NCI-H1092 treated with DMSO at 0.1 percent for 48 hours (cell line): Measurements from ENCODE around the gene VAMP5.
"Not testable (repeated sequence)": the region's sequence is repeated elsewhere in the genome, so short reads cannot be mapped to it uniquely, and the experiment has no call there.

ENCODE experiments used
- DNase-seq: peaks from one replicate; lab custom pipeline; 2025; lab: John Stamatoyannopoulos, UW

Gene VAMP5, protein sequence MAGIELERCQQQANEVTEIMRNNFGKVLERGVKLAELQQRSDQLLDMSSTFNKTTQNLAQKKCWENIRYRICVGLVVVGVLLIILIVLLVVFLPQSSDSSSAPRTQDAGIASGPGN

DNA sequence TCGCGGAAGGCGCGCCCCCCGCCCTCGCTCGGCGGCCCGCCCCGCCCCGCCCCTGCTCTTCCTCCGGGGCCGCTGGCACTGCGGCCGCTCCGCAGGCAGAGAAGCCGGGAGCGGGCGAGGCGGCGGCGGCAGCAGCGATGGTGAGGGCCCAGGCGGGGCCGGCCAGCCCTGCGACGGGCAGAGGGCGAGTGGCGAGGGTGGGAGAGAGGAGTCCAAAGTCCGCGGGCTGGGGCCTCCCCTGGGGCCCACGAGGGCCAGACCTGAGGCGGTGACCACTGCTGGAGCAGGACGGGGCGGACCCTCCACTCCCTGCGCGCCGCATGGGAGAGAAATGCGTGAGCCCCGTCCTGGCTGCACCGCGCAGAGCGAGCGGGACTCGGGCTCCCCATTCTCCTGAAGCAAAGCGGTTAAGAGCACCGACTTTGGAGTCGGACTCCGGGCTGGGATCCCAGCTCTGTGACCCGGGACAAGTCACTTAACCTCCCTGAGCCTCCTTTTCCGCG lies at the start of gene VAMP5:
Gene VAMP5, plus strand, starts transcription at position 78 of the 503 bp plus-strand sequence. Its CDS starts 60 bp downstream, at position 138.
- DNase-seq: no peak

DNA sequence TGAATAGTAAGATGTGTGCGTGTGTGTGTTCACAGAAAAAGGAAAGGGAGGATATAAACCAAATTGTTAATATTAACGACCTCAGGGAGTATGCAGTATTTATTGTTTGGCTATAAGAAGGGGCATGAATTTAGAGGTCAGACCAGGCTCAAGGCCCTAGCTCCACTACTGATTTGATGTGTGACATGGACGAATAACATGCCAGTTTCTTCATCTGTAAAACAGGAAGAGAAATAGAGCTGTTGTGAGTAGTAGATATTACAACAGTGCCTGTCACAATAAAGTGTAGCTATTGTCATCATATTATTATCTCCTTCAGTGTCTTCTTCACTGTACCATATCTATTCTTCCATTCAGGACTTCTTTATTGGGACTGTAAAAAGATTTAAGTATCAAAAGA lies 49.4 kb upstream of the VAMP5 start:
- DNase-seq: no peak

DNA sequence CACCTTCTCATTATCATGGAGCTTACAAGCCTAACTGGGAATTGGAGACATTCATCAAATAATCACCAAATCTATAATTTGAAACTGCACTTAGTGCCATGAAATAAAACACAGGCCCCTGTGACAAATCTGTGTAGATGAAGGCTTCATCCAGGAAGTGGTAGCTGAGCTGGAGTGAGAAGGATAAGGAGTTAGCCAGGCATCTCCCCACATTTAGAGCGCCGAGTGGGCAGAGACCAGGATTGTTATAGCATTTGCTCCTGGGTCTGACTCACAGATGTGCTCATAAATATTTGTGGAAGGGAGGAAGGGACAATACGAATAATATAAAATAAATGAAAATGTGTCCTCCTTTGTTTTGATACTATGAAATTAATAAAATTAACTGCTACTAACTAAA lies 47.8 kb upstream of the VAMP5 start:
- no peak for DNase-seq

DNA sequence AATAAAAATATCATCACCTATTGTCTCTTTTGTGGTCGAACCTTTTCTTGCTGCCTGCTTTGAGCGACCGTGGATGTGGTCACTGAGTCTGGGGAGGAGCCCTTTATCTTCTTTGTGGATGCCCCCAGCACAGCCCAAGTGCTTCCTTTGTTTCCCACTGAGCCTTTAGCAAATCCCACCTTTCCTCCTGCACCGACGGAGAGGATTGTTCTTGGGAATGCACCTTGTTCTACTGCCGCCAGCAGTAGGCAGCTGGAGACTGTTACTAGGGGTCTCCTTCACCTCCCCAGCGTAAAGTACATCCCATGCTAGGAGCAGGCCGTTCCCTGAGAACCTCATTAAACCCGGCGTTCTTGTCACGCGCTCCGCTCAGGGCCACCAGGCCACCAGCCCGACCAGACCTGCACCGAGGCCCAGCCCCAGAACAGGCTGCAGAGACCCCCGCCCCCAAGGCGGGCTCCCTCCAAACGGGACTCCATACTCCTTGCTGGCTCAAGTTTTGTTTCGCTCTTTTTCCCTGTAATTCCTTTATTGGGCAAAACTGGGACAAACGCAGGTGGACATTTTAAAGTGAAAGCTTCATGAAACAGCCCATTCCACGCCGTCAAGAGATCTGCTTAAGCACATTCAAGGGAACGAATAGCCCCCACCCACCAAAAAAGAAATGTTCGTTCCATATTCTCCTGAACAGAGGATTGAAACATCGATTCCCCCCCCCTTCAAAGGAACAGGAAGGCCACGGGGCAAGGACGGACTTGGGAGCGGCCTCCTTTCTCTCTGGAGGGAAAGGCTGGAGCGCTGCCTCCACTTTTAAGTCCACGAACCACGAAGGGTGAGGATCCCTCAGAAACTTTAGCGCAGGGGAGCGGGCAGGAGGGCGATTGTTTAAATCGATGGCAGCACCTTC lies 46.4 kb upstream of the VAMP5 start:
- peak; percentile 74 for DNase-seq

DNA sequence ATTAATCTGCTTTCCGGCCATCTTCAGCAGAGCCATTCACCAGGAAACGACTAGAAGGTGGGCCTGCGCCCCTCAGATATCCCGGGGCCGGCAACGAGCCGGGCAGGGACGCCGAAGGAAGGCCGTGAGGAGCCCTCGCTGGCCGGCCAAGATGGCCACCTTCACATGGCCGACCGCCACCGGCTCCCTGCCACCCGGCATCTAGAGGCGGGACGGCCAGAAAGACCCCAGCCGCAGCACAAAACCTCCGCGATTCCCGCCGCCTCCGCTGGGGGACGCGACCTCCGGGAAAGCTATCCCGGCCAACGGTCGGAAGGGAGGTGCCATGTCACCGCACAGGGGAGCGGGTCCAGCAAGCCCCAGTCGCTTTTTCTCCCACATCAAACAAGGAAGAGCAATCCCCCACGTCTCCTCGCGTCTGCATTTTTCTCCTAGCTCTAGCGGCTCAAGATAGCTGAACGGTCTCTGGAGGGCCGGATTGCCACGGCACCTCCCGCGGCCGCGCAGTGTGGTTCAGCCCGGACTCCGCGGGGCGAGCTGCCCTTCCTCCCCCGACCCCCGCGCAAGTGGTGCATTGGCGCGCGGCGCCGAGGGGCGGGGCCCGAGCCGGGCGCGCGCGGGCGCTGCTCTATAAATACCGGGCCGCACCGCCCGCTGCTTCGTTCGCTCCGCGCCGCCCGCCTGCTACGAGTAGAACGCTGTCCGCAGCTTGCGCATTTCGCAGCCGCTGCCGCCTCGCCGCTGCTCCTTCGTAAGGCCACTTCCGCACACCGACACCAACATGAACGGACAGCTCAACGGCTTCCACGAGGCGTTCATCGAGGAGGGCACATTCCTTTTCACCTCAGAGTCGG lies 45.5 kb upstream of the VAMP5 start, which contains the start of gene MAT2A:
Gene MAT2A, plus strand, starts transcription at position 662 of the 854 bp plus-strand sequence. Its CDS starts 120 bp downstream, at position 782.
- peak; percentile 89 for DNase-seq

DNA sequence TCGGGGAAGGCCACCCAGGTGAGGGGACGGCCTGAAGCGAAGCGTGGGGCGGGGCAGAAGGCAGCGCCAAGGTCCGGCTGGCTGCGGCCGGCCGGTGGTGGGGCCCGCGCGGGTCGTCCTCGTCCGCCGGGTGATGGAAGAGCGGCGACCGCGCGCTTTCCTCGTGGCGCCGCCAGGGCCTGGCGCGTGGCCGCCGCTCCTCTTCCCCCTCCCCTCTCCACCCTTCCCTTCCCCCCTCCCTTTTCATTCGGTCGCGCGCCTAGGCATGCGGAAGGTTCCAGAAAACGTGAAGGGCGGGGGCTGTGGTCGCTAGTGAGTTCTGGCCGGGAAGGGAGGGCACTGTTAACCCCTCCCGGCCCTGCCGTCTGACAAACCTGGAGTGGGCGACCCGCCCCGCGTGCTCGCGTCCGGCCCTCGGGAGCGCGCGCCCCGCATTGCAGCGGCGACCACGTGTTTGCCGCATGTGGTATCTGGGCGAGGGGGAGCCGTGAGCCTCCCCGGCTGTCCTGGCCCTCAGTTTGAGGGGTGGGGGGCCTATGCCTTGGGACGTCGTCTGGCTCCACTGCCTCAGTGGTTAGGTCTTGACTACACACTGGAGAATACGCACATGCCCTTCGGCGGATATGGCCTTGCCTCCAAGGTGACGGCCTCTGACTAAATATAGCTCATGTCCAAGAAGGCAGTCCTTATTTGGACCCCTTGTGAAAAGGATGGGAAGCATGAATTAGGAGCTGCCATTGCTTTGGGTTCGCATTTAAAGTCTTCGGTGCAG lies 44.7 kb upstream of the VAMP5 start:
- peak; percentile 34 for DNase-seq

DNA sequence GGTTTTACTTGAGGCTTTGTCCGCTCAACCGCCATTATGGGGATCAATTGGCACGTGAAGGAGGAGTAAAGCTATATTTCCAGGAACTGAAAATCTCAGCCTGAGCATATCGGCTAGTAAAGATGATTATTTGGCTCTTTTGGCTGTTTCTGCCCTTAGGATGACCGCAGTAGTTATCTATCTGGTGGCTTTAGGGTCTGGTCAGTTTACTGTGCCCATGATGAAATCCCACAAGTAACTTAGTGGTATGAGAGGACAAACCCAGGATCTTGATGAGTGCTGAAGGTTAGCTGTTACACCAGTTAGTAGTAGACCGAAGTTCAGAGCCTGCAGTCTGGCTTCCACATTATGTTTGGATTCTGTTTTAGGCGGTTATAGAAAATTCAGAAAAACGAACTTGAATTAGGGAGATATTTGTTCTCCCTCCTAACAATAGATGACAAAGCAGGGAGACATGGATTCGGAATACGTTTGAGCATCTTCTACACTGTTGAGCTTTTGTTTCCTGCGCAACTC lies 44.0 kb upstream of the VAMP5 start:
- DNase-seq: no peak

DNA sequence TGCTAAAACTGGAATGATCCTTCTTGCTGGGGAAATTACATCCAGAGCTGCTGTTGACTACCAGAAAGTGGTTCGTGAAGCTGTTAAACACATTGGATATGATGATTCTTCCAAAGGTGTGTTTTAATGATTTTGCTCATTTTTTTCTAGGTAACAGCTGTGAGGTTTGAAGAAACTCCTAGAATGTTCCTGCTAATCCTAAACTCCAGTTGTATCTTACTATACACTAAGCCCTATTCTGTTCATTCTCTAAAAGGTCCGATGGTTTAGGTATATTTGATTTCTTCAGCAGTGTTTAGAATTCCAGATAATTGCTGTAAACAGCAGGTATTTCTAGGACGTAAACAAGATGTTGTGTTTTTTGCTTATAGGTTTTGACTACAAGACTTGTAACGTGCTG lies 43.0 kb upstream of the VAMP5 start:
- DNase-seq: no peak

DNA sequence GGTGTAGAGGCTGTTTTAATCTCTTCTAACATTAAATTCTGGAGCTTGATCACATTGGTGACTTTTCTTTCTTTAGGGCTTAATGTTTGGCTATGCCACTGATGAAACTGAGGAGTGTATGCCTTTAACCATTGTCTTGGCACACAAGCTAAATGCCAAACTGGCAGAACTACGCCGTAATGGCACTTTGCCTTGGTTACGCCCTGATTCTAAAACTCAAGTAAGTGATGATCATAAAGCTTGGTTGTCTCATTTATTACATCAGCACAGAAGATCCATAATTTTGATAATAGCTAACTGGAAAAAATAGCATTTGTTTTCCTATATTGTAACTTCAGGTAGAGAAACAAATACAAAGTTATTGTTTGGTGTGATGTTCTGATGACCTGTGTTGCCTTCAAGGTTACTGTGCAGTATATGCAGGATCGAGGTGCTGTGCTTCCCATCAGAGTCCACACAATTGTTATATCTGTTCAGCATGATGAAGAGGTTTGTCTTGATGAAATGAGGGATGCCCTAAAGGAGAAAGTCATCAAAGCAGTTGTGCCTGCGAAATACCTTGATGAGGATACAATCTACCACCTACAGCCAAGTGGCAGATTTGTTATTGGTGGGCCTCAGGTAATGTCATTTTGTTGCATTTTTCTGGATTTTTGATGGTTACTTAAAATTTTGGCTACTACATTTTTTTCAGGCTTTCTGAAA lies 42.3 kb upstream of the VAMP5 start:
- DNase-seq: no peak

DNA sequence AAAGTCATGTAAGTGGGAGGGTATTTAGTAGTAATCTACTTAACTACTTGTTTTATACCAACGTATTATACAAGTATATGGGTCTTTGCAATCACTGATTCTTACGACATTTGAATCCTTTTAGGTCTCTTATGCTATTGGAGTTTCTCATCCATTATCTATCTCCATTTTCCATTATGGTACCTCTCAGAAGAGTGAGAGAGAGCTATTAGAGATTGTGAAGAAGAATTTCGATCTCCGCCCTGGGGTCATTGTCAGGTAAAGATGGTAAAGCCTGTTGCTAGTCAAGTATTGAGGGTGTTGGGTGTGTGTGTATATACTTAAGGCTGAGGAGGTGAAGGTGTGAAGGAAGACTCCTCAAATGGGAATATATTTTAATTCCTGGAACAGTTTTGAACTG lies 41.5 kb upstream of the VAMP5 start:
- no peak for DNase-seq

DNA sequence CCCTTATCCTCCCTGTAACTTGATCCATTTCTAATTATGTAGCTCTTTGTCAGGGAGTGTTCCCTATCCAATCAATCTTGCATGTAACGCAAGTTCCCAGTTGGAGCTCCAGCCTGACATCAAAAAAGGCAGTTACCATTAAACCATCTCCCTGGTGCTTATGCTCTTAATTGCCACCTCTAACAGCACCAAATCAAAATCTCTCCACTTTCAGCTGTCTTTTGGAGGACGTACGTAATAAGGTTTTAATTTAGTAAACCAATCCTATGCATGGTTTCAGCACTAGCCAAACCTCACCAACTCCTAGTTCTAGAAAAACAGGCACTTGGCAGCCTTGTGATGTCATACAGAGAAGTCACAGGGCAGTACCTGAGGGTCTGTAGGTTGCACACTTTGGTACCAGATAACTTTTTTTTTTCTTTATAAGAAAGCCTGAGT lies 40.0 kb upstream of the VAMP5 start:
- DNase-seq: not testable (repeated sequence)

DNA sequence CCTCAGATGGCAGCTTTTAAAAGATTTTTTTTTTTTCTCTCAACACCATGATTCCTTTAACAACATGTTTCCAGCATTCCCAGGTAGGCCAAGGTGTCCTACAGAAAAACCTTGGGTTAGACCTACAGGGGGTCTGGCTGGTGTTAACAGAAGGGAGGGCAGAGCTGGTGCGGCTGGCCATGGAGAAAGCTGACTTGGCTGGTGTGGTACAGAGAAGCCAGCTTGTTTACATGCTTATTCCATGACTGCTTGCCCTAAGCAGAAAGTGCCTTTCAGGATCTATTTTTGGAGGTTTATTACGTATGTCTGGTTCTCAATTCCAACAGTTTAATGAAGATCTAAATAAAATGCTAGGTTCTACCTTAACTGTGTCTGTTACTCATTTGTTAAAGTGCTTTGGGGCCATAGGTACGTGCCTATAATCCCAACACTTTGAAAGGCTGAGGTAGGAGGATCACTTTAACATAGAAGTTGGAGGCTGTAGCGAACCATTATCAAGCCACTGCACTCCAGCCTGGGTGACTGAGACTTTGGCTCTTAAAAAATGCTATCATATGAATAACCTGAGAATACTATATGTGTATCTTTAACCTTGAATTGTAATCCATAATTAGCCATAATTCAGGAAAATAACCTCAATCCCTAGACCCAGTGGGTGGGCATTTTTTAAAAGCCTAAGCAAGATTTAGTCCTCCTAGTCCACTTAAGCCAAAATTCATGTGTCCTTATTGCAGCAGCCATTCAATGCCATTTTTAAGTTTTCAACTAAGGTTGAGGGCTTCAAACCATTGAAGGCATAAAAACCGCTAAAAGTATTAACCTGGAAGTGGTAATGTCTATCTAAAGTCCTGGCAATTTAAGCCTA lies 39.1 kb upstream of the VAMP5 start:
- DNase-seq: not testable (repeated sequence)

DNA sequence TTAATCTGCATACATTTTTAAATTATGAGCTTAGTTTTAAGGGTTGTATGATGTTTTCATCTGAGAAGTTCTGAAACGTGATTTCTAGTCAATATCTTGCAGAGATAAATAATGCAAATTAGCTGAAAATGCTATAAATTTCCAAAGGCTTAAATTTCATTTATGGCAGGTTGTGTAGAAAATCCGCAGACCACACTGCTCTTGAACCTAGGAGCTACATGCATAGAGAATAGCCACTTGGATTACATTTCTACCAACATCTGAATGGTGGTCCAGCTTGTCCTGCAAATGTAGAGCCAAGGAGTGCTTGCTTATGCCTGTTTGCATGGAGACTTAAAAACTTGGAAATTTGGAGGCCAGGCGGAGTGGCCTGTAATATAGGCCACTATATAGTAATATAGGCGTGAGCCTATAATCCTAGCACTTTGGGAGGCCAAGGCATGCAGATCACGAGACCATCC lies 38.4 kb upstream of the VAMP5 start:
- DNase-seq: no peak

DNA sequence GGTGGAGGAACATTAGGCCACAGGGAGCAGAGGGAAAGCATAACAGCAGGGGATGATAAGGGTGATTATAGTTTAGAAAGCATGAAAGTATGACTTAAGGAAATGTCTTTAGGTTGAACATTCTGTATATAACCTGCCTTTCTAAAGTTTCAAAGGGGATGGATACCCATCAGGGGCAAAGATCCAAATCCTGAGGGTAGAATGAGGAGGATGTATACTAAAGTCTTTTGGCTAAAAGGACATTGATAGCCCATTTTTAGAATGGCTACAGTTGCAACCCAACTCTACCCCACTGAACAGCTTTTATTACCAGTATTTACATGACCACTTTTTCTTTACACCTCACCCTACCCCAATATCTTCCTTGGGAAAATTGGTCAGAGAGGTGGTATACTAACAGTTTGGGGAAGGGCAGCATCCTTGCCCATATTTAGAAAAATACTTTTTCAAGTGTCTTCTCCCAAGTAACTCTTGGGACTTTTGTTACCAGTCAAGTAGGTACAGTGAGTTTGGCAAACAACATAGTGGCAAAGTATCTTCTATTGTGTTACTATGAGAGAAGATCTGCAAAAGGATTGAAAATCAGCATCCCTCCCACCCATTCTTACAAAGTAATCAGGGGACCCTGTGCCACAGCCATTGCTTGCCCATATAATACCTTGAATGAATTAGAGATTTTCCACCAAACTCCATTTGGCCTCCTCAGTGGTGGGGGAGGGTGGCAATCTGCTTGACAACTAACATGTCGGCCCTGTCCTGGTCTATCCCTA lies 37.0 kb upstream of the VAMP5 start:
- no peak for DNase-seq

DNA sequence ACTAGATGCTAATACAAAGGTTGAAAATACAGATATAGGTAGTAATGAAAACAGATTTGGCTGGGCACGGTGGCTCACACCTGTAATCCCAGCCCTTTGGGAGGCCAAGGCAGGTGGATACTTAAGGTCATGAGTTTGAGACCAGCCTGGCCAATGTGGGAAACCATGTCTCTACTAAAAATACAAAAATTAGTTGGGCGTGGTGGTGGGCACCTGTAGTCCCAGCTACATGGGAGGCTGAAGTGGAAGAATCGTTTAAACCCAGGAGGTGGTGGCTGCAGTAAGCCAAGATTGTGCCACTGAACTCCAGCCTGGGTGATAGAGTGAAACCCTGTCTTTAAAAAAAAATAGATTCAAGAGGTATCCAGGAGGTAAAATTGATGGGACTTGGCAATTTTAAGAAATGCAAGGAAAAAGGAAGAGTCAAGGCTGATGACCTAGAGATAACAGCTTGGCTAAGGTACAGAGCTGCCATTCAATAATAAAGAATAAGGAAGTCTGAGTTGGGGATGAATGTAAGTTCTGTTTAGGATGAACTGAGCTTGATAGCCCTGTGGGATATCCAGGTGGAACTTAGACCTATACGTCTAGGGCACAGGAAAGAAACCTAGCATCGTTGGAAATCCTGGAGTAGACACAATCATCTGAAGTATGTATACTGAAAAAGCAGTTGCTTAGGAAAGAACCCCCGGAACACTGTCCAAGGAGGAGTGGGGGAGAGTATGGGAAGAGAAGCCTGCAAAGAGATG lies 36.2 kb upstream of the VAMP5 start:
- no peak for DNase-seq

DNA sequence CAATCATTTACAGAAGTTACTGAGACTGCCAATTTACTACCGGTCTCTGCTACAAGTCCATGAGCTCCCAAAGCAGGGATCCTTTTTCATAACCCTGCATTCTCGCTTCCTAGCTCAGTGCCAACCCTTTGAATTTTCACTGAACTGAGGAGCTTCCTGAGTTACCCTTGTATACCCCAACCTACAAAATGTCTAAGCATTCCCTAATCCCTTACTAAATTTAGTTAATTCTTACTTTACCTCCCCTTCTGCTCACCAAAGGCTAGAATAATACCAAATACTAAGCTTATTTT lies 35.7 kb upstream of the VAMP5 start:
- no peak for DNase-seq

DNA sequence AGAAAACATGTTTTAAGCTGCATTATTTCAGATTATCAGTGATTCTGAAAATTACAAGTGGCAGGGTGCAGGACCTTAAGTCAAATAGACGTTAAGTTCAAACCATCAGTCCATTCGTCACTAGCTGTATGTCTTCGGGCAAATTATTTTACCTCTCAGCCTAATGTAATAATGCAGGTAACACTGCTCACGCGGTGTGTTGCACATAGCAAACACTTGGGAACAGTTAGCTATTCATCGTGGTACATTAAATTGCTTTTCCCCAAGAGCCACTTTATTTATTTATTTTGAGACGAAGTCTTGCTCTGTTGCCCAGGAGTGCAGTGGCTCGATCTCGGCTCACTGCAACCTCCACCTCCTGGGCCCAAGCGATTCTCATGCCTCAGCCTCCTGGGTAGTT lies 35.1 kb upstream of the VAMP5 start:
- no peak for DNase-seq

DNA sequence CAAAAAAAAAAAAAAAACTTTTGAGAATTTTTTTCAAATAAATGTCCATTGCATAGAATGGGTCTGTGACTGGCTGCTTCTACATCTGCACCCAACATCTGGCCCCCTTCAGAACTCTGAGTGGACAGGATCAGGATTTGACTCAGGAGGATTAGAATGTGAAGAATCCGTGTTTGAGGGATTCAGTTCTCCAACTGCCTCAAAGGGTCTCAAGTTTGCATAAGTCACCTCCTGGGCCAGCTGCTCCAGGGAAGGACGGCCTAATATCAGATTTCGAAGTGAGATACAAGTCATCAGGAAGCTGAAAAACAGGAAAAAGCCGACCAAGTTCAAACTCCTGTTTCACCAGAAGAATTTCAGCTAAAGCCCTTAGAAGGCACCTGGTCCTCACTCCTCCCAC lies 34.4 kb upstream of the VAMP5 start:
- DNase-seq: no peak
